Coronary artery (tissue), 2 donors: Measurements from ENCODE around the gene CFAP92.
A peak's percentile ranks its signal among the peaks of the same experiment; 100 is the strongest.

Experiments used
- DNase-seq: peaks from one replicate; pipeline ENCODE4 v3.0.0-alpha.2; 2017; ENCODE audit warnings: low spot score
- H3K27ac ChIP-seq, 2 donors: fragments of 200-600 bp; sonication (generic); one replicate each; pipeline ENCODE4 v1.5.1; 2016 to 2019
- H3K4me3 ChIP-seq: fragments of 200-600 bp; sonication (generic); 2 replicates; pipeline ENCODE4 v1.5.1; 2016; ENCODE audit warnings: mild to moderate bottlenecking, moderate library complexity
- CTCF ChIP-seq: fragments of 200-600 bp; sonication (generic); IDR thresholded peaks from one replicate; pipeline ENCODE4 v1.5.1; 2019; ENCODE audit warnings: antibody characterized with exemption

The CFAP92 gene

DNA sequence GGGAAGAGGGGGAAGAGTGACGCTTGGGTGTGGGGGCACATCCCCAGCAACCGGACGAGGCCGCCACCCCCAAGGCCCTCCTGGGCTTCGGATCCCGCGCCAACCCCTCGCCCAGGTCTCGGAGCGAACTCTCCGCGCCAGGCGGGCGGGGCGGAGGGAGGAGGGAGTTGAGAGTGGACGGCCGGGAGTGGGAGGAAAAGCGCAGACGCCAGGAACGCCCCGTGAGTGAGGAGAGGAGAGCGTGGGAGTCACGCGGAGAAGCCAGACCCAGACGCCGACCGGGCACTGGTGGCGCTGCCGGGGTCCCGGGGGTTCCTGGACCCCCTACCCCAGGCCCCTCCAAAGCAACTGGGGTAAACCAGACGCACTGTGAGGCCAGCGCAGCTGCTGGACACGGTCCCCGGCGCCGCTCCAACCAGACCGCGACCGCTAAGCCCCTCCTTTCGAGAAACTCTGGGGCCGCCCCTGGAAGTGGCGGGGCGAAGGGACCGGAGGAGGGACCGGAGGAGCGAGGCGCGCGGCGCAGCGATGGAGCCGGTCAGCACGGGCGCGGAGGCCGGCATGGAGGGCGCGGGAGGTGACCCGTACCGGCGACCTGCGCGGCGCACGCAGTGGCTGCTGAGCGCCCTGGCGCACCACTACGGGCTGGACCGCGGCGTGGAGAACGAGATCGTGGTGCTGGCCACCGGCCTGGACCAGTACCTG is 7.4 kb upstream of the CFAP92 start, which contains the start of gene EFCC1:
TSS of gene EFCC1 (plus strand) at position 204 of the 705 bp plus-strand sequence. CDS start at position 529, 325 bp downstream.
- no peak for DNase-seq

GRCh38 chr3:129000742-129001100 is 6.8 kb upstream of the CFAP92 start:
- peak overlapping the region in 1 of 2 donors; percentile 69 for H3K27ac ChIP-seq
- TF ChIP-seq CTCF = no peak
- peak overlapping the region; percentile 78 for H3K4me3 ChIP-seq
- no peak for DNase-seq

More for the DNA sequence above, 7.4 kb upstream of the CFAP92 start, which contains the start of gene EFCC1:
- TF ChIP-seq CTCF = no peak
- Histone ChIP-seq H3K4me3 (peak within 1 kb of the TSS; percentile 78), H3K27ac (peak within 1 kb of the TSS in 1 of 2 donors; percentile 69)

DNA sequence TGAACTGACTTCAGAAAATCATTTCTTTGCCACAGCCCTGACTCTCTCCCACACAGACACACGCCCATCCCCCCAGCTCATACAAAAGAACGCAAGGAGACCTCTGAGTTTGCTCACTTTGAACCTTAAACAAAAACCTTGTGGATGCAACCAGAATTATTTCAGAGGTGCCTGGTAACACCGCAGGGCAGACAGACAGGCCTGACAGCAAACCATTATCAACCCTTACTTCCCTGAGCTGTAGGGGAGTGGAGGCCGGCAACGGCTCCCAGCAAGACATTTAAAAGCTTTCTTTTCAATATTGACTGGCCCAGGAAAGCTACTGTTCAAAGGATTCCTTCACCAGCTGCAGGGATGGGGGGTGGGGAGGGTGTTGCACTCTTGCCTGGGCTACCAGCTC is 5.2 kb upstream of the CFAP92 start:
- TF ChIP-seq CTCF = no peak
- H3K27ac ChIP-seq = no peak overlapping the region
- H3K4me3 ChIP-seq = no peak overlapping the region
- DNase-seq = no peak

DNA sequence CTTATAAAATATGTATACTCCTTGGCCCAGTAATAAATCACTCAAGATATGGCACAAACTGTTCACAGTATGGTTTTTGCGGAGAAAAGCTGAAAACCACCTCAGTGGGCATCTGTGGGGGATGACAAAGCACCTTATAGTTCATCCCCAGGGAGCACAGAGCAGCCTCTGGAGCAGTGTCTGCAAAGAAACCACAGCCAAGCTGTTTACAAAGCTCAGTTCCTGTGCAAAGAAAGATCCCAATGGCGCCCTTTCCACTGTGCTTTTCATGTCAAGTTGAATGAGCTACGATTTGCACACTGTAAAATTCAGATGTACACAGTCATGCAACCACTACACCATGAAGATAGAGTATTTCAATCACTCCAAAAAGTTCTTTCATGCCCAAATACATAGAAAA is 4.7 kb upstream of the CFAP92 start:
- Histone ChIP-seq H3K27ac (no peak overlapping the region), H3K4me3 (no peak overlapping the region)
- no peak for DNase-seq
- no peak for TF ChIP-seq CTCF

DNA sequence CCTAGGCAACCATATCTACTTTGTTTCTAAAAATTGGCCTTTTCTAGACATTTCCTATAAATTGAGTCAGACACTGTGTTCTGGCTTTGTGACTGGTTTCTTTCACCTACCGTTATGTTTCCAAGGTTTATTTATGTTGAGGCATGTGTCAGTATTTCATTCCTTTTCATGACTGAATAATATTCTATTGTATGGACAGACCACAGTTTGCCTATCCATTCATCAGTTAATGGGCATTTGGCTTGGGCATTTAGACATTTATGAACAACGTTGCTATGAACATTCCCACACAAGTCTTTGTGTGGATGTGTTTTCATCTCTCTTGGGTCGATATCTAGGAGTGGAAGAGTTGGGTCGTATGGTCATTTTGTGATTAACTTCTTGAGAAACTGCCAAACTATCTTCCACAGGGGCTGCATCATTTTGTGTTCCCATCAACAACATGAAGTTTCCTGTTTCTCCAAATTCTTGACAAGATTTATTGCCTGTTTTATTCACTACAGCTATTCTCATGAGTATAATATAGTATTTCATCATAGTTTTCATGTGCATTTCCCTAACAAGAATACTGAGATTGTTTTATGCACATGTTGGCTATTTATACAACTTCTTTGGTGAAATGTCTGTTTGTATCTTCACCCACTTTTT is 3.7 kb upstream of the CFAP92 start:
- H3K27ac ChIP-seq = no peak overlapping the region
- H3K4me3 ChIP-seq = no peak overlapping the region
- DNase-seq = no peak
- TF ChIP-seq CTCF = no peak

GRCh38 chr3:128996726-128997125 is 2.9 kb upstream of the CFAP92 start:
- H3K4me3 ChIP-seq = no peak overlapping the region
- TF ChIP-seq CTCF = no peak
- no peak overlapping the region for H3K27ac ChIP-seq
- DNase-seq = no peak

- TF ChIP-seq CTCF = no peak
- DNase-seq = no peak
- no peak overlapping the region for H3K27ac ChIP-seq
- no peak overlapping the region for H3K4me3 ChIP-seq
Observed at GRCh38 chr3:128996200-128996599, 2.3 kb upstream of the CFAP92 start.
